Spleen (tissue), 11 donors: ENCODE measurements around the gene POP4. TPM values are rescaled to one million over a fixed set of nuclear protein-coding genes. Genes with fewer than 3 reads are reported as not detected.

Experiments
- DNase-seq: peaks from one replicate; pipeline ENCODE4 v3.0.0-alpha.2; 2020
- H3K27ac ChIP-seq, 8 donors: fragments of 200-600 bp; sonication (generic) in 7 of 8; 1 replicate in 4 of 8; 2 replicates in 4 of 8; pipeline versions ENCODE4 v1.5.0 to v1.8.0; 2016 to 2021; ENCODE audit warnings: inconsistent platforms in 4 of 8, mild to moderate bottlenecking in 4 of 8, moderate library complexity in 1 of 8
- H3K27me3 ChIP-seq, 7 donors: fragments of 200-600 bp; sonication (generic) in 6 of 7; replicated peaks in 1 of 7; 1 replicate in 4 of 7; 2 replicates in 3 of 7; pipeline versions ENCODE4 v1.5.0 to v1.8.0; 2016 to 2021; ENCODE audit warnings: inconsistent platforms in 3 of 7, mild to moderate bottlenecking in 1 of 7
- H3K36me3 ChIP-seq, 6 donors: fragments of 200-600 bp; sonication (generic) in 5 of 6; 1 replicate in 4 of 6; 2 replicates in 2 of 6; pipeline versions ENCODE4 v1.5.0 to v1.8.0; 2016 to 2021; ENCODE audit warnings: inconsistent platforms in 2 of 6
- H3K4me1 ChIP-seq, 6 donors: fragments of 200-600 bp; sonication (generic) in 5 of 6; 1 replicate in 3 of 6; 2 replicates in 3 of 6; pipeline versions ENCODE4 v1.5.0 to v1.8.0; 2016 to 2021; ENCODE audit warnings: inconsistent platforms in 3 of 6
- H3K4me3 ChIP-seq, 8 donors: fragments of 200-600 bp; sonication (generic) in 7 of 8; 1 replicate in 4 of 8; 2 replicates in 4 of 8; pipeline versions ENCODE4 v1.5.0 to v1.8.0; 2016 to 2021; ENCODE audit warnings: inconsistent platforms in 4 of 8, mild to moderate bottlenecking in 4 of 8, moderate library complexity in 2 of 8
- H3K9me3 ChIP-seq, 8 donors: fragments of 200-600 bp; sonication (generic) in 7 of 8; 1 replicate in 4 of 8; 2 replicates in 4 of 8; pipeline versions ENCODE4 v1.5.0 to v1.8.0; 2016 to 2021; ENCODE audit warnings: inconsistent platforms in 4 of 8
- POLR2A ChIP-seq, 3 donors: fragments of 450-650 bp; IDR thresholded peaks; one replicate each; pipeline ENCODE4 v1.5.1; 2017; ENCODE audit warnings: antibody characterized with exemption in 3 of 3, mild to moderate bottlenecking in 1 of 3
- POLR2AphosphoS5 ChIP-seq, 3 donors: sonication (generic); formaldehyde crosslinking; IDR thresholded peaks; one replicate each; pipeline ENCODE4 v1.5.1; 2017; ENCODE audit warnings: antibody characterized with exemption in 3 of 3
- WGBS, 5 donors: extraction: QIAGEN DNeasy Blood & Tissue Kit in 3 of 5; methylation state at CpG; one replicate each; pipeline versions ENCODE4 v1.1.5 to v1.1.7; 2013 to 2018; 5-methylcytosine and 5-hydroxymethylcytosine counted together
- intact Hi-C: fragments of 100-400 bp; cut with DNase I; formaldehyde crosslinking; loops from one replicate; pipeline ENCODE4 v1.15.0; 2023; ENCODE audit warnings: low total_unique reads
- polyA plus RNA-seq, 3 donors: library from polyadenylated mRNA; stranded (reverse); fragments of 200-250 nt; gene quantifications; one replicate each; pipeline ENCODE4 v1.2.1, GENCODE V29; 2013
- total RNA-seq, 7 donors: library from RNA; depleted of rRNA in 3 of 7; stranded (reverse); fragments of >200 nt in 3 of 7; fragmentation: NEBNext Ultra II Directional in 4 of 7; extraction: Animal tissue kit (Norgen Biotek cat#: 25700) in 4 of 7; gene quantifications; one replicate each; pipeline versions ENCODE4 v1.1.0 to v1.2.1, GENCODE V29; 2016 to 2021
- TF ChIP-seq, protein P1 (sequence below), 11 experiments: fragments of 200-600 bp in 7 of 11; fragments of 450-650 bp in 4 of 11; sonication (generic) in 4 of 11; IDR thresholded peaks in 8 of 11; conservative IDR thresholded peaks in 3 of 11; 1 replicate in 7 of 11; 2 replicates in 4 of 11; pipeline versions ENCODE4 v1.4.0 to v1.8.0; 2016 to 2021; ENCODE audit warnings: antibody characterized with exemption in 11 of 11, inconsistent platforms in 4 of 11, mild to moderate bottlenecking in 1 of 11
- donor health status: healthy with polysubstance abuse.
- donor health status: DM: no; HTN: no; CAD: no; lungs with moderate emphysema.
- donor health status: DM: no; HTN: no; CAD: no.
- donor health status: Bipolar disorder and iron deficiency.
- donor health status: healthy.
- donor health status: DM: no; HTN: no; CAD: no.
- donor health status: DM: yes; HTN: yes; CAD: no.

Gene POP4
- total and polyA plus RNA-seq, 10 donors = 49.3 to 73.1 (median 61.5) TPM

DNA sequence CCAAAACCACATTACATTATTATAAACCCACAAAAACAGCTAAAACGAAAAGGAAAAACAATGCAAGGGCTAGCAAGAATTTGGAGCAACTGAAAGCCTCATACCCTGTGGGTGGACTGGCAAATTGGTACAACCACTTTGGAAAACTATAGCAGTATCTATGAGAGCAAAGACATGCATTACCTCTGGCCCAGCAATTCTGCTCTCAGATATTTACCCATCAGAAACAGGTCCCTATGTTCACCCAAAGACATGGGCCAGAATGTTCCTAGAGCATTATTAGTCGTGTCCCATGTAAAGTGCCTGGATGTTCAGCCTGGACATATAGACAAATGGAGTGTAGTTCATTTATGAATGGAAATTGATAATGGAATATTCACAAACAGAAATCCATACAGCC is 27.9 kb downstream of the POP4 start:
- Histone ChIP-seq H3K9me3 (peaks cover 0 to 5% (median 0%) of the 10 kb centered on the region in 8 donors), H3K4me3 (no peak overlapping the region), H3K4me1 (no peaks in the 10 kb centered on the region), H3K27ac (no peak overlapping the region), H3K36me3 (no peaks in the 10 kb centered on the region), H3K27me3 (no peaks in the 10 kb centered on the region)
- intact Hi-C loops = no loop called here
- TF ChIP-seq POLR2AphosphoS5 (IDR thresholded peaks at IDR 0.05) (no peak), POLR2A (IDR thresholded peaks at IDR 0.05) (no peak)
- TF ChIP-seq, protein P1, sequence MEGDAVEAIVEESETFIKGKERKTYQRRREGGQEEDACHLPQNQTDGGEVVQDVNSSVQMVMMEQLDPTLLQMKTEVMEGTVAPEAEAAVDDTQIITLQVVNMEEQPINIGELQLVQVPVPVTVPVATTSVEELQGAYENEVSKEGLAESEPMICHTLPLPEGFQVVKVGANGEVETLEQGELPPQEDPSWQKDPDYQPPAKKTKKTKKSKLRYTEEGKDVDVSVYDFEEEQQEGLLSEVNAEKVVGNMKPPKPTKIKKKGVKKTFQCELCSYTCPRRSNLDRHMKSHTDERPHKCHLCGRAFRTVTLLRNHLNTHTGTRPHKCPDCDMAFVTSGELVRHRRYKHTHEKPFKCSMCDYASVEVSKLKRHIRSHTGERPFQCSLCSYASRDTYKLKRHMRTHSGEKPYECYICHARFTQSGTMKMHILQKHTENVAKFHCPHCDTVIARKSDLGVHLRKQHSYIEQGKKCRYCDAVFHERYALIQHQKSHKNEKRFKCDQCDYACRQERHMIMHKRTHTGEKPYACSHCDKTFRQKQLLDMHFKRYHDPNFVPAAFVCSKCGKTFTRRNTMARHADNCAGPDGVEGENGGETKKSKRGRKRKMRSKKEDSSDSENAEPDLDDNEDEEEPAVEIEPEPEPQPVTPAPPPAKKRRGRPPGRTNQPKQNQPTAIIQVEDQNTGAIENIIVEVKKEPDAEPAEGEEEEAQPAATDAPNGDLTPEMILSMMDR (IDR thresholded peaks at IDR 0.05 in 8 of 11, conservative IDR thresholded peaks at IDR 0.05 in 3 of 11) = no peak
- 74 to 80% (median 76%) methylated on average over 2 of the region's 2 CpGs for WGBS, 5 donors
- DNase-seq = no peak

GRCh38 chr19:29634423-29635130 is 28.5 kb downstream of the POP4 start:
- Histone ChIP-seq H3K9me3 (peaks cover 0 to 5% (median 0%) of the 10 kb centered on the region in 8 donors), H3K27me3 (no peaks in the 10 kb centered on the region), H3K4me3 (no peak overlapping the region), H3K4me1 (no peaks in the 10 kb centered on the region), H3K36me3 (no peaks in the 10 kb centered on the region), H3K27ac (no peak overlapping the region)
- 77 to 87% (median 79%) methylated on average over 6 of the region's 6 CpGs for WGBS, 5 donors
- TF ChIP-seq POLR2AphosphoS5 (IDR thresholded peaks at IDR 0.05) (no peak), POLR2A (IDR thresholded peaks at IDR 0.05) (no peak)
- TF ChIP-seq, protein P1 (IDR thresholded peaks at IDR 0.05 in 8 of 11, conservative IDR thresholded peaks at IDR 0.05 in 3 of 11) = no peak
- DNase-seq = peak; percentile 23
- intact Hi-C loops = no loop called here

DNA sequence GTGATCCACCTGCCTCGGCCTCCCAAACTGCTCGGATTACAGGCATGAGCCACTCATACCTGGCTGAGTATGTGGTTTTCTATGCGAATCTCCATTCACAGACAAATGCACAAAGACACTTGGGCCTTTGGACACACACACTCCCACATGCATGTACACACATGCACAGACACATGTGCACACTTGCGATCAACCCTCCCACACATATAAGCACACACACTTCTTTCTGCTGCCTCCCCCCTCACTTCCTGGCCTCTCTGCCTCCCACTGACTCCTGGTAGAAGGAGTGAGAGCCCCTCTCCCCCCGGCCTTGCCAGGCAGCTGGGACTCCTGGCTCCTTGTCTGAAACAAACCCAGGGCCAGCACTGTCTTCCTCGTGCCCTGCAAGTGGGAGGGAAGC is 29.9 kb downstream of the POP4 start:
- Histone ChIP-seq H3K27me3 (no peaks in the 10 kb centered on the region), H3K36me3 (no peaks in the 10 kb centered on the region), H3K4me3 (no peak overlapping the region), H3K27ac (no peak overlapping the region), H3K4me1 (no peaks in the 10 kb centered on the region), H3K9me3 (peaks cover 0 to 5% (median 0%) of the 10 kb centered on the region in 8 donors)
- 82 to 88% (median 84%) methylated on average over 6 of the region's 6 CpGs for WGBS, 5 donors
- TF ChIP-seq, protein P1 (IDR thresholded peaks at IDR 0.05 in 8 of 11, conservative IDR thresholded peaks at IDR 0.05 in 3 of 11) = no peak
- TF ChIP-seq POLR2AphosphoS5 (IDR thresholded peaks at IDR 0.05) = no peak
- TF ChIP-seq POLR2A (IDR thresholded peaks at IDR 0.05) = no peak
- intact Hi-C loops = no loop called here
- peak; percentile 33 for DNase-seq

GRCh38 chr19:29636553-29637360 is 30.7 kb downstream of the POP4 start:
- Histone ChIP-seq H3K4me1 (no peaks in the 10 kb centered on the region), H3K27ac (no peak overlapping the region), H3K27me3 (no peaks in the 10 kb centered on the region), H3K9me3 (peaks cover 0 to 5% (median 0%) of the 10 kb centered on the region in 8 donors), H3K36me3 (no peaks in the 10 kb centered on the region), H3K4me3 (no peak overlapping the region)
- 66 to 77% (median 72%) methylated on average over 12 of the region's 12 CpGs for WGBS, 5 donors
- intact Hi-C loops = no loop called here
- peak; percentile 38 for DNase-seq
- TF ChIP-seq POLR2AphosphoS5 (IDR thresholded peaks at IDR 0.05) = no peak
